Measurements from ENCODE around the gene IGFBP2. TPM values are rescaled to one million over a fixed set of nuclear protein-coding genes. Genes with fewer than 3 reads are reported as not detected.

IGFBP2 gene
- total RNA-seq, 2 donors from 2014 or later: 106 to 177 TPM

DNA sequence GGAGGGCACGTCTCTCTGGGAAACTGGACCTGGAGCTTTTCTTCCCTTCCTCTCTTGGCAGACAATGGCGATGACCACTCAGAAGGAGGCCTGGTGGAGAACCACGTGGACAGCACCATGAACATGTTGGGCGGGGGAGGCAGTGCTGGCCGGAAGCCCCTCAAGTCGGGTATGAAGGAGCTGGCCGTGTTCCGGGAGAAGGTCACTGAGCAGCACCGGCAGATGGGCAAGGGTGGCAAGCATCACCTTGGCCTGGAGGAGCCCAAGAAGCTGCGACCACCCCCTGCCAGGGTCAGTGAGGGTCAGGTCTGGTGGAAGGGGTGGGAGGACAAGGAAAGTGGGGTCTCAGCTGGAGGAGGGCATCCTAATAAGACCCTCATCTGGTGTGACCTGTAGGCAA is 27.3 kb downstream of the IGFBP2 start:
- Histone ChIP-seq H3K9ac (ENCODE audit: low read depth in 2 of 2, low read length in 2 of 2) (no peak overlapping the region), H3K36me3 (no peaks in the 10 kb centered on the region), H3K4me1 (no peaks in the 10 kb centered on the region), H3K4me3 (no peak overlapping the region), H3K27me3 (no peaks in the 10 kb centered on the region), H3K9me3 (no peaks in the 10 kb centered on the region), H3K27ac (no peak overlapping the region)
- TF ChIP-seq, protein P1, sequence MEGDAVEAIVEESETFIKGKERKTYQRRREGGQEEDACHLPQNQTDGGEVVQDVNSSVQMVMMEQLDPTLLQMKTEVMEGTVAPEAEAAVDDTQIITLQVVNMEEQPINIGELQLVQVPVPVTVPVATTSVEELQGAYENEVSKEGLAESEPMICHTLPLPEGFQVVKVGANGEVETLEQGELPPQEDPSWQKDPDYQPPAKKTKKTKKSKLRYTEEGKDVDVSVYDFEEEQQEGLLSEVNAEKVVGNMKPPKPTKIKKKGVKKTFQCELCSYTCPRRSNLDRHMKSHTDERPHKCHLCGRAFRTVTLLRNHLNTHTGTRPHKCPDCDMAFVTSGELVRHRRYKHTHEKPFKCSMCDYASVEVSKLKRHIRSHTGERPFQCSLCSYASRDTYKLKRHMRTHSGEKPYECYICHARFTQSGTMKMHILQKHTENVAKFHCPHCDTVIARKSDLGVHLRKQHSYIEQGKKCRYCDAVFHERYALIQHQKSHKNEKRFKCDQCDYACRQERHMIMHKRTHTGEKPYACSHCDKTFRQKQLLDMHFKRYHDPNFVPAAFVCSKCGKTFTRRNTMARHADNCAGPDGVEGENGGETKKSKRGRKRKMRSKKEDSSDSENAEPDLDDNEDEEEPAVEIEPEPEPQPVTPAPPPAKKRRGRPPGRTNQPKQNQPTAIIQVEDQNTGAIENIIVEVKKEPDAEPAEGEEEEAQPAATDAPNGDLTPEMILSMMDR (IDR thresholded peaks at IDR 0.05): no peak
- no peak for DNase-seq
- intact Hi-C loops (cut with DNase I): no loop called here

DNA sequence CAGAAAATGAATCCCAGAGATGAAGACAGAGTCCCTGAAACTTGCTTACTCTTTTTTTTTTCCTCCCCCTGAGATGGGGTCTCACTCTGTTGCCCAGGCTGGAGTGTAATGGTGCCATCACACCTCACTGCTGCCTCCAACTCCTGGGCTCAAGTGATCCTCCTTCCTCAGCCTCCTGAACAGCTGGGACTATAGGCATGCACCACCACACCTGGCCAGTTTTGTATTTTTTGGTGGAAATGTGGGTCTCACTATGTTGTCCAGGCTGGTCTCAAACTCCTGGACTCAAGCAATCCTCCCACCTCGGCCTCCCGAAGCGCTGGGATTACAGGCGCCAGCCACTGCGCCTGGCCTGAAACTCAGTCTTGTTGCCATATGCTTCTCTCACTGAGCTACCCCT is 27.8 kb downstream of the IGFBP2 start:
- Histone ChIP-seq H3K9ac (ENCODE audit: low read depth in 2 of 2, low read length in 2 of 2) (no peak overlapping the region), H3K9me3 (no peaks in the 10 kb centered on the region), H3K27me3 (no peaks in the 10 kb centered on the region), H3K4me3 (no peak overlapping the region), H3K36me3 (no peaks in the 10 kb centered on the region), H3K4me1 (no peaks in the 10 kb centered on the region), H3K27ac (no peak overlapping the region)
- TF ChIP-seq, protein P1 (IDR thresholded peaks at IDR 0.05): no peak
- DNase-seq: no peak
- intact Hi-C loops (cut with DNase I): no loop called here

DNA sequence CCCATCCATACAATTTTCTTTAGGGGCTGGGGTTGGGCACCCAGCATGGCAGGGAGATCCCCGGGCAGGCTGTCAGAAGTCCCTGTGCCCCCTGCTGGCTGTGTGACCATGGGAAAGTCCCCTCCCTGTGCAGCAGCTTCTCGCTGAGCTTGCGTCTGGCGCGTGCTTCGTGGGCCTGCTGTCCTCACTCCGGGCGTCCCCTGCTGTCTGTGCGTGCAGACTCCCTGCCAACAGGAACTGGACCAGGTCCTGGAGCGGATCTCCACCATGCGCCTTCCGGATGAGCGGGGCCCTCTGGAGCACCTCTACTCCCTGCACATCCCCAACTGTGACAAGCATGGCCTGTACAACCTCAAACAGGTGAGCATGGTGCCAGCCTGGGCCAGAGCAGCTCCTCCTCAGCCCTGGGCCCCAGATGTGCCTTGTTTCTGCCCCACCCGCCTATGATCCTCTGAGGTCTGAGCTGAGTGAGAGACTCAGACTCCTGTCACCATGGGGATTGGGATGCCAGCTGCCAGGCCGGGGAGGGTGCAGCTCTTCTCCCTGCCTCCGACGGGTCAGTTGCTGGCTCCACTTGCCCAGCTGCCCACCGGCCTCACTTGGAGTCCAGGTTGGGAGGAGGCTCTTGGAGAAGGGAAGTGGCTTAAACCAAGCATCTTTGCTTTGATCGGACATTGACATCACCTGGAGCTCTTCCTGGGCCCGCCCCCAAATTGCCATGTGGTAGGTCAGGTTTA is 28.6 kb downstream of the IGFBP2 start:
- intact Hi-C loops (cut with DNase I): no loop called here
- Histone ChIP-seq H3K27me3 (no peaks in the 10 kb centered on the region), H3K27ac (no peak overlapping the region), H3K36me3 (no peaks in the 10 kb centered on the region), H3K9me3 (no peaks in the 10 kb centered on the region), H3K4me3 (no peak overlapping the region), H3K4me1 (no peaks in the 10 kb centered on the region), H3K9ac (ENCODE audit: low read depth in 2 of 2, low read length in 2 of 2) (no peak overlapping the region)
- TF ChIP-seq, protein P1 (IDR thresholded peaks at IDR 0.05): no peak
- no peak for DNase-seq

DNA sequence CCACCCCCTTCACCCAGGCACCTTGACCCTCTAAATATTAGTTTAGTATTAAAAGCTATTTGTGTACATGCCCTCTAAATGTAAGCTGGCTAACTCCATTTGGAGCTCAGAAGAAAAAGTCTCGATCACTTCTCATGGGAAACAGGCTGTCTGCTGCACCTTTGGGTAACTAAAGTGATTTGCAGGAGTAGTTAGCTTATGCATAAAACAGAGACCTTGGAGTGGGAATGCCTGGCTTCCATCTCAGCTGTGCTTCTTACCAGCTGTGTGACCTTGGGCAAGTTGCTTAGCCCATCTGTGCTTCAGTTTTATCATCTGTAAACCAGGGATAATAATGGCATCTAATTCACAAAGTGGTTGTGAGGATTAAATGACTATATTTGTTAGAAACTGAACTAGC is 29.9 kb downstream of the IGFBP2 start:
- H3K27me3 ChIP-seq: no peaks in the 10 kb centered on the region
- H3K4me3 ChIP-seq: no peak overlapping the region
- no peaks in the 10 kb centered on the region for H3K4me1 ChIP-seq
- no peaks in the 10 kb centered on the region for H3K36me3 ChIP-seq
- DNase-seq: no peak
- TF ChIP-seq, protein P1 (IDR thresholded peaks at IDR 0.05): no peak
- H3K9ac ChIP-seq (ENCODE audit: low read depth in 2 of 2, low read length in 2 of 2): no peak overlapping the region
- H3K27ac ChIP-seq: no peak overlapping the region
- intact Hi-C loops (cut with DNase I): no loop called here
- H3K9me3 ChIP-seq: no peaks in the 10 kb centered on the region

DNA sequence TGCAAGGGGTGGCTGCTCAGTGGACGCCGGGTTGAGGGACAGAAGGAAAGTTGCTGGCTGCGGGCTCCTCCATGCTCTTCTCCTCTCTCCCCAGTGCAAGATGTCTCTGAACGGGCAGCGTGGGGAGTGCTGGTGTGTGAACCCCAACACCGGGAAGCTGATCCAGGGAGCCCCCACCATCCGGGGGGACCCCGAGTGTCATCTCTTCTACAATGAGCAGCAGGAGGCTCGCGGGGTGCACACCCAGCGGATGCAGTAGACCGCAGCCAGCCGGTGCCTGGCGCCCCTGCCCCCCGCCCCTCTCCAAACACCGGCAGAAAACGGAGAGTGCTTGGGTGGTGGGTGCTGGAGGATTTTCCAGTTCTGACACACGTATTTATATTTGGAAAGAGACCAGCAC is 30.6 kb downstream of the IGFBP2 start:
- Histone ChIP-seq H3K4me1 (no peaks in the 10 kb centered on the region), H3K27me3 (no peaks in the 10 kb centered on the region), H3K27ac (no peak overlapping the region), H3K4me3 (no peak overlapping the region), H3K36me3 (no peaks in the 10 kb centered on the region), H3K9me3 (no peaks in the 10 kb centered on the region), H3K9ac (ENCODE audit: low read depth in 2 of 2, low read length in 2 of 2) (no peak overlapping the region)
- TF ChIP-seq, protein P1 (IDR thresholded peaks at IDR 0.05): no peak
- intact Hi-C loops (cut with DNase I): no loop called here
- DNase-seq: no peak
